ENCODE measurements around the gene CCDC88A.

GRCh38 chr2:55309446-55309845 lies 110.2 kb downstream of the CCDC88A start:
- no peak for TF ChIP-seq CTCF (IDR thresholded peaks at IDR 0.05)
- TF ChIP-seq CHD2 (IDR thresholded peaks at IDR 0.05; ENCODE audit: low read length, partially characterized antibody) = no peak
- no peak for TF ChIP-seq YY1 (IDR thresholded peaks at IDR 0.05; ENCODE audit: low read depth)
- no peak for TF ChIP-seq EZH2phosphoT487 (IDR thresholded peaks at IDR 0.05; ENCODE audit: borderline replicate concordance, low read depth)
- TF ChIP-seq JUND (IDR thresholded peaks at IDR 0.05) = peak; percentile 86
- no peak for TF ChIP-seq RXRA (IDR thresholded peaks at IDR 0.05; ENCODE audit: borderline replicate concordance, low read depth)
- TF ChIP-seq EP300 (IDR thresholded peaks at IDR 0.05; ENCODE audit: borderline replicate concordance in 1 of 2, low read depth in 1 of 2, low read length in 1 of 2) = no peak
- TF ChIP-seq, protein P1, sequence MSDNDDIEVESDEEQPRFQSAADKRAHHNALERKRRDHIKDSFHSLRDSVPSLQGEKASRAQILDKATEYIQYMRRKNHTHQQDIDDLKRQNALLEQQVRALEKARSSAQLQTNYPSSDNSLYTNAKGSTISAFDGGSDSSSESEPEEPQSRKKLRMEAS (IDR thresholded peaks at IDR 0.05; ENCODE audit: low read depth) = no peak
- no peak for TF ChIP-seq TAF1 (IDR thresholded peaks at IDR 0.05; ENCODE audit: borderline replicate concordance, low read depth, low read length)
- TF ChIP-seq, protein P2, sequence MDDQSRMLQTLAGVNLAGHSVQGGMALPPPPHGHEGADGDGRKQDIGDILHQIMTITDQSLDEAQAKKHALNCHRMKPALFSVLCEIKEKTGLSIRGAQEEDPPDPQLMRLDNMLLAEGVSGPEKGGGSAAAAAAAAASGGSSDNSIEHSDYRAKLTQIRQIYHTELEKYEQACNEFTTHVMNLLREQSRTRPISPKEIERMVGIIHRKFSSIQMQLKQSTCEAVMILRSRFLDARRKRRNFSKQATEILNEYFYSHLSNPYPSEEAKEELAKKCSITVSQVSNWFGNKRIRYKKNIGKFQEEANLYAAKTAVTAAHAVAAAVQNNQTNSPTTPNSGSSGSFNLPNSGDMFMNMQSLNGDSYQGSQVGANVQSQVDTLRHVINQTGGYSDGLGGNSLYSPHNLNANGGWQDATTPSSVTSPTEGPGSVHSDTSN (IDR thresholded peaks at IDR 0.05) = peak; percentile 73
- TF ChIP-seq, protein P3, sequence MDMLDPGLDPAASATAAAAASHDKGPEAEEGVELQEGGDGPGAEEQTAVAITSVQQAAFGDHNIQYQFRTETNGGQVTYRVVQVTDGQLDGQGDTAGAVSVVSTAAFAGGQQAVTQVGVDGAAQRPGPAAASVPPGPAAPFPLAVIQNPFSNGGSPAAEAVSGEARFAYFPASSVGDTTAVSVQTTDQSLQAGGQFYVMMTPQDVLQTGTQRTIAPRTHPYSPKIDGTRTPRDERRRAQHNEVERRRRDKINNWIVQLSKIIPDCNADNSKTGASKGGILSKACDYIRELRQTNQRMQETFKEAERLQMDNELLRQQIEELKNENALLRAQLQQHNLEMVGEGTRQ (IDR thresholded peaks at IDR 0.05; ENCODE audit: borderline replicate concordance, low read depth, low read length) = no peak
- TF ChIP-seq RFX5 (IDR thresholded peaks at IDR 0.05; ENCODE audit: low read length) = no peak
